ENCODE data around the gene GTF3C1. TPM values are rescaled to one million over a fixed set of nuclear protein-coding genes. Genes with fewer than 3 reads are reported as not detected.

Gene GTF3C1
- total and polyA plus RNA-seq, 4 donors, result 33.5 to 84.0 (median 67.5) TPM

GRCh38 chr16:27495191-27495590 lies 54.5 kb downstream of the GTF3C1 start:
- WGBS, 2 donors, result 82 to 84% methylated on average over 13 of the region's 13 CpGs
- Histone ChIP-seq H3K9me3 (ENCODE audit: control insufficient read depth in 4 of 4, insufficient read depth in 3 of 4, low read length in 3 of 4) (no peaks in the 10 kb centered on the region), H3K4me3 (no peak overlapping the region), H3K27ac (ENCODE audit: low read depth in 1 of 2, low read length in 1 of 2) (no peak overlapping the region), H3K36me3 (ENCODE audit: control insufficient read depth in 4 of 4, insufficient read depth in 4 of 4, low read length in 4 of 4) (peaks cover 40 to 67% (median 58%) of the 10 kb centered on the region in 4 donors), H3K4me1 (ENCODE audit: control insufficient read depth in 5 of 5, insufficient read depth in 5 of 5, low read length in 5 of 5) (peaks cover 0 to 55% (median 5%) of the 10 kb centered on the region in 5 donors), H3K9ac (ENCODE audit: insufficient read depth in 1 of 2, low read length in 2 of 2) (no peak overlapping the region), H3K27me3 (ENCODE audit: control insufficient read depth in 3 of 3, insufficient read depth in 3 of 3, low read length in 2 of 3) (no peaks in the 10 kb centered on the region)
- DNase-seq (peak; percentile 96 to 98 (median 97)), ATAC-seq (ENCODE audit: insufficient read depth, low FRiP score) (no peak)
- no peak for TF ChIP-seq CTCF (IDR thresholded peaks at IDR 0.05; ENCODE audit: control extremely low read depth, extremely low read depth)

GRCh38 chr16:27492588-27492979 lies 57.1 kb downstream of the GTF3C1 start:
- no peak for DNase-seq
- TF ChIP-seq CTCF (IDR thresholded peaks at IDR 0.05; ENCODE audit: control extremely low read depth, extremely low read depth), result no peak
- Histone ChIP-seq H3K36me3 (ENCODE audit: control insufficient read depth in 4 of 4, insufficient read depth in 4 of 4, low read length in 4 of 4) (peaks cover 54 to 72% (median 65%) of the 10 kb centered on the region in 4 donors), H3K4me3 (no peak overlapping the region), H3K27me3 (ENCODE audit: control insufficient read depth in 3 of 3, insufficient read depth in 3 of 3, low read length in 2 of 3) (no peaks in the 10 kb centered on the region), H3K9me3 (ENCODE audit: control insufficient read depth in 4 of 4, insufficient read depth in 3 of 4, low read length in 3 of 4) (no peaks in the 10 kb centered on the region), H3K9ac (ENCODE audit: insufficient read depth in 1 of 2, low read length in 2 of 2) (no peak overlapping the region), H3K4me1 (ENCODE audit: control insufficient read depth in 5 of 5, insufficient read depth in 5 of 5, low read length in 5 of 5) (peaks cover 0 to 32% (median 5%) of the 10 kb centered on the region in 5 donors), H3K27ac (ENCODE audit: low read depth in 1 of 2, low read length in 1 of 2) (peak overlapping the region in 1 of 2 donors; percentile 63)
- no peak for ATAC-seq (ENCODE audit: insufficient read depth, low FRiP score)
- 89% methylated on average over 11 of the region's 11 CpGs for WGBS, 2 donors

- Histone ChIP-seq H3K4me1 (ENCODE audit: control insufficient read depth in 5 of 5, insufficient read depth in 5 of 5, low read length in 5 of 5) (peaks cover 0 to 27% (median 5%) of the 10 kb centered on the region in 5 donors), H3K4me3 (no peak overlapping the region), H3K9ac (ENCODE audit: insufficient read depth in 1 of 2, low read length in 2 of 2) (no peak overlapping the region), H3K9me3 (ENCODE audit: control insufficient read depth in 4 of 4, insufficient read depth in 3 of 4, low read length in 3 of 4) (no peaks in the 10 kb centered on the region), H3K27me3 (ENCODE audit: control insufficient read depth in 3 of 3, insufficient read depth in 3 of 3, low read length in 2 of 3) (no peaks in the 10 kb centered on the region), H3K27ac (ENCODE audit: low read depth in 1 of 2, low read length in 1 of 2) (peak overlapping the region in 1 of 2 donors; percentile 63), H3K36me3 (ENCODE audit: control insufficient read depth in 4 of 4, insufficient read depth in 4 of 4, low read length in 4 of 4) (peaks cover 52 to 68% (median 64%) of the 10 kb centered on the region in 4 donors)
- DNase-seq (no peak), ATAC-seq (ENCODE audit: insufficient read depth, low FRiP score) (no peak)
- TF ChIP-seq CTCF (IDR thresholded peaks at IDR 0.05; ENCODE audit: control extremely low read depth, extremely low read depth), result no peak
- 69 to 83% methylated on average over 16 of the region's 16 CpGs for WGBS, 2 donors
Measured at GRCh38 chr16:27491894-27492587, 57.7 kb downstream of the GTF3C1 start.

All from lung (tissue), 12 donors.